OCI-LY3 (cell line): ENCODE measurements around the gene SMARCA4.
A peak's percentile ranks its signal among the peaks of the same experiment; 100 is the strongest.
"Not testable (repeated sequence)": the region's sequence is repeated elsewhere in the genome, so short reads cannot be mapped to it uniquely, and the experiment has no call there.

Source experiments
- H2AFZ ChIP-seq: fragments of 200-600, 300-600 bp; shearing (Covaris generic); 2 replicates; pipeline ENCODE4 v1.6.0; 2014; ENCODE audit warnings: antibody characterized with exemption, low read depth, low read length
- H3K27ac ChIP-seq: fragments of 200-600, 300-600 bp; sonication (generic); 2 replicates; pipeline ENCODE4 v1.5.1; 2014; ENCODE audit warnings: mild to moderate bottlenecking, low read length, moderate library complexity, mixed read lengths
- H3K27me3 ChIP-seq: fragments of 200-600, 300-600 bp; sonication (generic); 2 replicates; pipeline ENCODE4 v1.6.1; 2014; ENCODE audit warnings: low read depth, low read length, mixed read lengths
- H3K36me3 ChIP-seq: fragments of 200-600, 300-600 bp; sonication (generic); replicated peaks from 2 replicates; pipeline ENCODE3; 2014; ENCODE audit warnings: low read depth, low read length, mixed read lengths
- H3K4me1 ChIP-seq: fragments of 300-600, 200-600 bp; sonication (generic); 2 replicates; pipeline ENCODE4 v1.6.1; 2014; ENCODE audit warnings: low read length, mixed read lengths
- H3K4me2 ChIP-seq: fragments of 200-600, 300-600 bp; sonication (generic); 2 replicates; pipeline ENCODE4 v1.6.1; 2014; ENCODE audit warnings: low read length, mixed read lengths
- H3K4me3 ChIP-seq: fragments of 300-600, 200-600 bp; sonication (generic); 2 replicates; pipeline ENCODE4 v1.5.1; 2014; ENCODE audit warnings: antibody characterized with exemption, mild to moderate bottlenecking, low read length, moderate library complexity
- H3K79me2 ChIP-seq: fragments of 300-600, 200-600 bp; shearing (Covaris generic); 2 replicates; pipeline ENCODE4 v1.6.1; 2014; ENCODE audit warnings: mild to moderate bottlenecking, low read length, mixed read lengths
- H3K9ac ChIP-seq: fragments of 300-600, 200-600 bp; shearing (Covaris generic); 2 replicates; pipeline ENCODE4 v1.6.0; 2014; ENCODE audit warnings: mild to moderate bottlenecking, low read length, moderate library complexity
- H3K9me3 ChIP-seq: fragments of 200-600, 300-600 bp; shearing (Covaris generic); 2 replicates; pipeline ENCODE4 v1.6.1; 2014; ENCODE audit warnings: low read length, mixed read lengths; ENCODE audit not compliant: insufficient read depth
- H4K20me1 ChIP-seq: fragments of 200-600, 300-600 bp; sonication (generic); 2 replicates; pipeline ENCODE4 v1.6.1; 2016; ENCODE audit warnings: low read length, mixed read lengths; ENCODE audit not compliant: insufficient read depth
- EZH2phosphoT487 ChIP-seq: fragments of 200-600 bp; shearing (Covaris generic); IDR thresholded peaks from 2 replicates; pipeline ENCODE4 v1.6.1; 2018; ENCODE audit warnings: antibody characterized with exemption, mixed run types, low read depth
- TF ChIP-seq, protein P1 (sequence below): fragments of 200-600, 300-600 bp; sonication (generic); IDR thresholded peaks from 2 replicates; pipeline ENCODE4 v1.5.1; 2014; ENCODE audit warnings: antibody characterized with exemption, low read length, low read depth

The SMARCA4 gene

DNA sequence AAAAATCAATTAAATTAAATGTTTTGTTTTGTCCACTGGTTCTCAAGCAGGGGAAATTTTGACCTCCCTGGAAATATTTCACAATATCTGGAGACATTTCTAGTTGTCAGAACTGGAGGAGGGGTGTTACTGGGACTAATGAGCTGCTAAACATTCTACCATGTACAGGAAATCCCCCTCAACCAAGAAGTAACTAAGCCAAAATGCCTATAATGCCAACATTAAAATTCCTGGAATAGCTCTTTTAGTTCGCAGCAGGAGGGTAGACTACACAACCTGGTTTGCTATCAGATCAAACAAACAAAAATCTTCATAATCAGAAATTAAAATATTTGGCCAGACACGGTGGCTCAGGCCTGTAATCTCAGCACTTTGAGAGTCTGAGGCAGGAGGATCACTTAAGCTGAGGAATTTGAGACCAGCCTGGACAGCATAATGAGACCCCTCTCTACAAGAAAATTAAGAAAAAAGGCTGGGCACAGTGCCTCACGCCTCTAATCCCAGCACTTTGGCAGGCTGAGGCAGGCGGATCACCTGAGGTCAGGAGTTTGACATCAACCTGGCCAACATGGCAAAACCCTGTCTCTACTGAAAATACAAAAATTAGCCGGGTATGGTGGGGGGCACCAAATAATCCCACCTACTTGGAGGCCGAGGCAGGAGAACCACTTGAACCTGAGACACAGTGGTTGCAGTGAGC lies 13.7 kb upstream of the SMARCA4 start:
- Histone ChIP-seq H3K4me2 (no peak overlapping the region), H3K4me3 (no peak overlapping the region), H2AFZ (no peak overlapping the region), H3K36me3 (no peaks in the 10 kb centered on the region), H3K9ac (no peak overlapping the region), H4K20me1 (no peaks in the 10 kb centered on the region), H3K27me3 (no peaks in the 10 kb centered on the region), H3K27ac (no peak overlapping the region), H3K79me2 (no peaks in the 10 kb centered on the region), H3K4me1 (peaks cover 19% of the 10 kb centered on the region), H3K9me3 (no peaks in the 10 kb centered on the region)
- TF ChIP-seq, protein P1, sequence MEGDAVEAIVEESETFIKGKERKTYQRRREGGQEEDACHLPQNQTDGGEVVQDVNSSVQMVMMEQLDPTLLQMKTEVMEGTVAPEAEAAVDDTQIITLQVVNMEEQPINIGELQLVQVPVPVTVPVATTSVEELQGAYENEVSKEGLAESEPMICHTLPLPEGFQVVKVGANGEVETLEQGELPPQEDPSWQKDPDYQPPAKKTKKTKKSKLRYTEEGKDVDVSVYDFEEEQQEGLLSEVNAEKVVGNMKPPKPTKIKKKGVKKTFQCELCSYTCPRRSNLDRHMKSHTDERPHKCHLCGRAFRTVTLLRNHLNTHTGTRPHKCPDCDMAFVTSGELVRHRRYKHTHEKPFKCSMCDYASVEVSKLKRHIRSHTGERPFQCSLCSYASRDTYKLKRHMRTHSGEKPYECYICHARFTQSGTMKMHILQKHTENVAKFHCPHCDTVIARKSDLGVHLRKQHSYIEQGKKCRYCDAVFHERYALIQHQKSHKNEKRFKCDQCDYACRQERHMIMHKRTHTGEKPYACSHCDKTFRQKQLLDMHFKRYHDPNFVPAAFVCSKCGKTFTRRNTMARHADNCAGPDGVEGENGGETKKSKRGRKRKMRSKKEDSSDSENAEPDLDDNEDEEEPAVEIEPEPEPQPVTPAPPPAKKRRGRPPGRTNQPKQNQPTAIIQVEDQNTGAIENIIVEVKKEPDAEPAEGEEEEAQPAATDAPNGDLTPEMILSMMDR = no peak
- no peak for TF ChIP-seq EZH2phosphoT487

DNA sequence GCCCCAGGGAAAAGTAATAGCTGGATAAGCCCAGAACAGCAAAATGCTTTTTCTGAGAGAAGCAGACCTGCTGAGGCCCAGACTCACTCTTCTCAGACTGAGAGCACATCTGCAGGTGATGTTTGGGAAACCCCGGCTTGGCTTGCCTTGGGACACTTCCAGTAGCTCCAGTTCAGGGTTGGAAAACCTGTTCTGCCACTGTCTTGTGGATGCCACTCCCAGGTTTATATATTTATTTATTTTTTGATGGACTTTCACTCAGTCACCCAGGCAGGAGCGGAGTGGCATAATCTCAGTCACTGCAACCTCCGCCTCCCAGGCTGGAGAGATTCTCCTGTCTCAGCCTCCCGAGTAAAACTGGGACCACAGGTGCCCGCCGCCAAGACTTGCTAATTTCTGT lies 8.0 kb upstream of the SMARCA4 start:
- TF ChIP-seq, protein P1 = no peak
- TF ChIP-seq EZH2phosphoT487 = no peak
- Histone ChIP-seq H3K9ac (no peak overlapping the region; the same call in 1 of the 2 replicates), H3K27ac (peak overlapping the region; percentile 88; the same call in 1 of the 2 replicates)

DNA sequence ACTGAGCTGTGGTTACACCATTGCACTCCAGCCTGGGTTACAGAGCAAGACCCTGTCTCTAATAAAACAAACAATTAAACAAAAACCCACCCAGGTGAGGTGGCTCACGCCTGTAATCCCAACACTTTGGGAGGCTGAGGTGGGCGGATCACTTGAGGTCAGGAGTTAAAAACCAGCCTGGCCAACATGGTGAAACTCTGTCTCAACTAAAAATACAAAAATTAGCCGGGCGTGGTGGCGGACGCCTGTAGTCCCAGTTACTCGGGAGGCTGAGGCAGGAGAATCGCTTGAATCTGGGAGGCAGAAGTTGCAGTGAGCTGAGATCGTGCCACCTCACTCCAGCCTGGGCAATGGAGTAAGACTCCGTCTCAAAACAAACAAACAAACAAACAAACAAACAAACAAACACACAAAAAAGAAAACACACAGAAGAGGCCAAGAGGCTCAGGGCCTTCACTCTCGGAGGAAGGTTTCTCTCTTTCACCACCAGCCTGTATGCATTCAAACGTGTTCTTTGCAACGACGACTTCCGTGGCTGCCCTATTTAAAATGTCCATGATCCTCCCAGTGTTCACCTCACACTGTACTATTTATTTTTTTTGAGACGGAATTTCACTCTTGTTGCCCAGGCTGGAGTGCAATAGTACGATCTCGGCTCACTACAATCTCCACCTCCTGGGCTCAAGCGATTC lies 1.4 kb upstream of the SMARCA4 start:
- Histone ChIP-seq H3K4me3 (peak overlapping the region; percentile 88), H3K79me2 (peaks cover 43% of the 10 kb centered on the region), H3K4me1 (peaks cover 29% of the 10 kb centered on the region), H3K4me2 (peak overlapping the region; percentile 68), H3K9ac (peak overlapping the region; percentile 77; the same call in 1 of the 2 replicates), H4K20me1 (peaks cover 18% of the 10 kb centered on the region)
- H2AFZ ChIP-seq, H3K27ac ChIP-seq, H3K9me3 ChIP-seq, H3K36me3 ChIP-seq, H3K27me3 ChIP-seq: not testable (repeated sequence)

More for the DNA sequence above, 8.0 kb upstream of the SMARCA4 start:
- H3K4me3 ChIP-seq = no peak overlapping the region
- no peaks in the 10 kb centered on the region for H3K36me3 ChIP-seq
- H4K20me1 ChIP-seq = no peaks in the 10 kb centered on the region
- H3K9me3 ChIP-seq = no peaks in the 10 kb centered on the region
- H3K79me2 ChIP-seq = no peaks in the 10 kb centered on the region
- H3K4me2 ChIP-seq = peak overlapping the region; percentile 77; the same call in 1 of the 2 replicates
- H2AFZ ChIP-seq = no peak overlapping the region
- peaks cover 45% of the 10 kb centered on the region for H3K4me1 ChIP-seq
- no peaks in the 10 kb centered on the region for H3K27me3 ChIP-seq

DNA sequence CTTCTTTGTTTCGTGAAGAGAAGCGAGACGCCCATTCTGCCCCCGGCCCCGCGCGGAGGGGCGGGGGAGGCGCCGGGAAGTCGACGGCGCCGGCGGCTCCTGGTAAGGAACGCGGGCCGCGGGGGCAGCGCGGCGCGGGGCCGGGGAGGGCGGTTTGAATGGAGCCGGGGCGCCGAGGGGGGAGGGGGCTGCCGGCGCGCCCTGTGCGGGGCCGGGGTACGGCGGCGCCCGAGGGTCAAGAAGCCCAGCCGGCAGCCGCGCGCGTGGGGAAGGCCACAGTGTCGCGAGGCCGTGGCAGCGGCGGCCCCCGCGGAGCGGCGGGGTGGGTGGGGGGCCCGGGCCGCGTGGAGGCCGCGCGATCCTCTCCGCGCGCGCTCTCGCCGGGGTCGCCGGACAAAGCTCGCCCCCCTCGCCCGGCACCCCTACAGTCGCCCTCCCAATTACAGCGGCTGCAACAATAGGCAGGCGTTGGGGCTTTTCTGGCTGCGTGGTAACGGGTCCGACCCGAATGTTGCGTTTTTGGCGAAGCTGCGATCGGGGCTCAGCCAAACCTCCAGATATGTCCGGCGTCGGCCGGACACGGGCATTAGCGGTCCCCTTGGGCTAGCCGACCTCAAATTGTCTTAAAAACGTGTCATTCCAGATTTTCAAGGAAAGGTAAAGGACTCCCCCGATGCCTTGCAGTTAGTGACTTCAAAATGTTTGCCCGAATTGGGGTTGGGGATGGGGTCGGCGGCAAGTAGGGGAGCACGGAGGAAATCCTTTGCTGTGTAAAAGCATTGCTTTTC lies 437 bp downstream of the SMARCA4 start:
- Histone ChIP-seq H3K27me3 (no peaks in the 10 kb centered on the region), H3K4me1 (peaks cover 18% of the 10 kb centered on the region), H3K4me2 (peak overlapping the region; percentile 89), H3K36me3 (peaks cover 10% of the 10 kb centered on the region), H4K20me1 (peaks cover 31% of the 10 kb centered on the region), H3K9ac (peak overlapping the region; percentile 94), H2AFZ (peak overlapping the region; percentile 50), H3K79me2 (peaks cover 61% of the 10 kb centered on the region), H3K27ac (peak overlapping the region; percentile 75), H3K4me3 (peak overlapping the region; percentile 90), H3K9me3 (no peaks in the 10 kb centered on the region)
- TF ChIP-seq, protein P1 = no peak
- TF ChIP-seq EZH2phosphoT487 = no peak
